Measurements from ENCODE around the gene ZNF484. TPM values are rescaled to one million over a fixed set of nuclear protein-coding genes. Genes with fewer than 3 reads are reported as not detected.

ZNF484 gene
- total and polyA plus RNA-seq, 4 experiments from 2014 or later = 4.3 to 24.7 (median 13.7) TPM

Other genes with a start within 250 kb of the ZNF484 start
- gene IPPK, start 207.9 kb downstream of the ZNF484 start, total RNA-seq = 1 to 10 TPM; 7.2 to 7.9 TPM
- 1 to 10 TPM; 6.3 to 7.5 TPM for gene IPPK, start 207.9 kb downstream of the ZNF484 start, polyA plus RNA-seq
- gene BICD2, start 113.2 kb downstream of the ZNF484 start, total RNA-seq = 10 to 100 TPM; 33.4 to 34.2 TPM
- 10 to 100 TPM in 1 of 2 donors, 1 to 10 TPM in 1; 3.8 to 20.1 TPM for gene BICD2, start 113.2 kb downstream of the ZNF484 start, polyA plus RNA-seq
- gene FGD3, start 69.5 kb upstream of the ZNF484 start, total RNA-seq = 100 to 1,000 TPM; 256 to 272 TPM
- 100 to 1,000 TPM in 1 of 2 donors, 10 to 100 TPM in 1; 52.7 to 146 TPM for gene FGD3, start 69.5 kb upstream of the ZNF484 start, polyA plus RNA-seq
- 10 to 100 TPM; 58.3 to 63.7 TPM for gene SUSD3, start 180.7 kb upstream of the ZNF484 start, total RNA-seq
- 100 to 1,000 TPM; 149 to 199 TPM for gene SUSD3, start 180.7 kb upstream of the ZNF484 start, polyA plus RNA-seq
- 10 to 100 TPM; 57.8 to 64.2 TPM for gene CARD19, start 218.2 kb upstream of the ZNF484 start, total RNA-seq
- gene CARD19, start 218.2 kb upstream of the ZNF484 start, polyA plus RNA-seq = 10 to 100 TPM; 65.6 to 88.7 TPM